IMR-90 (cell line): ENCODE measurements around the gene FARSB. TPM values are rescaled to one million over a fixed set of nuclear protein-coding genes. Genes with fewer than 3 reads are reported as not detected.

Experiments used
- ATAC-seq: fragments of 200-7000 bp; cut with Tn5 transposase; 2 replicates; pipeline ENCODE4 v1.9.1; 2020; ENCODE audit warnings: low read depth, mild to moderate bottlenecking, moderate library complexity
- BruUV-seq: library from RNA; stranded (reverse); fragments of 400-500 nt; replicated peaks from 2 replicates; lab custom pipeline; 2021; lab: Mats Ljungman, UMichigan
- CTCF ChIA-PET: fragments of 300-600 bp; formaldehyde crosslinking; extraction: SDS; loops from one replicate; lab custom pipeline; 2021; ENCODE audit warnings: antibody characterized with exemption; lab: Yijun Ruan, JAX
- POLR2A ChIA-PET: fragments of 300-600 bp; sonication (Branson Sonifier 250); formaldehyde crosslinking; loops from one replicate; lab custom pipeline; 2022; ENCODE audit warnings: antibody characterized with exemption; ENCODE audit not compliant: unreplicated experiment; lab: Charles Lee
- DNase-seq: peaks from one replicate; pipeline ENCODE4 v3.0.0; 2013
- H2AFZ ChIP-seq: replicated peaks from 2 replicates; pipeline ENCODE3; 2013; ENCODE audit warnings: low read length, mild to moderate bottlenecking; ENCODE audit not compliant: poor library complexity
- H2AK5ac ChIP-seq: 2 replicates; pipeline ENCODE4 v1.6.1; 2013; ENCODE audit warnings: low read depth, low read length, inconsistent platforms
- H2AK9ac ChIP-seq: replicated peaks from 2 replicates; pipeline ENCODE3; 2013; ENCODE audit warnings: mild to moderate bottlenecking, low read depth, low read length, moderate library complexity; ENCODE audit not compliant: poor library complexity
- H2BK120ac ChIP-seq: 2 replicates; pipeline ENCODE4 v1.6.1; 2013; ENCODE audit warnings: low read depth, low read length, inconsistent platforms
- H2BK15ac ChIP-seq: 3 replicates; pipeline ENCODE4 v1.6.1; 2013; ENCODE audit warnings: low read depth, low read length, inconsistent platforms
- H2BK20ac ChIP-seq: 2 replicates; pipeline ENCODE4 v1.6.1; 2013; ENCODE audit warnings: low read depth, mild to moderate bottlenecking, inconsistent platforms, low read length, moderate library complexity
- H2BK5ac ChIP-seq: 2 replicates; pipeline ENCODE4 v1.6.1; 2013; ENCODE audit warnings: mild to moderate bottlenecking, low read depth, low read length, inconsistent platforms; ENCODE audit not compliant: poor library complexity, severe bottlenecking
- H3K14ac ChIP-seq: replicated peaks from 2 replicates; pipeline ENCODE4 v1.6.1; 2013; ENCODE audit warnings: low read depth, low read length, inconsistent platforms
- H3K18ac ChIP-seq: 2 replicates; pipeline ENCODE4 v1.6.1; 2013; ENCODE audit warnings: low read depth, low read length, control low read depth
- H3K23ac ChIP-seq: 2 replicates; pipeline ENCODE4 v1.6.1; 2013; ENCODE audit warnings: low read depth, low read length, inconsistent platforms
- H3K27ac ChIP-seq: 2 replicates; pipeline ENCODE4 v1.5.1; 2013; ENCODE audit warnings: mild to moderate bottlenecking, control low read depth, low read length; ENCODE audit not compliant: insufficient read depth
- H3K27me3 ChIP-seq: 2 replicates; pipeline ENCODE4 v1.6.1; 2013; ENCODE audit warnings: low read length; ENCODE audit not compliant: control insufficient read depth, insufficient read depth
- H3K36me3 ChIP-seq: 2 replicates; pipeline ENCODE4 v1.6.1; 2013; ENCODE audit warnings: low read length, mixed read lengths; ENCODE audit not compliant: control insufficient read depth, insufficient read depth
- H3K4ac ChIP-seq: 2 replicates; pipeline ENCODE4 v1.6.1; 2013; ENCODE audit warnings: low read depth, low read length, inconsistent platforms
- H3K4me1 ChIP-seq: 2 replicates; pipeline ENCODE4 v1.6.1; 2013; ENCODE audit warnings: low read length, mixed read lengths; ENCODE audit not compliant: control insufficient read depth, insufficient read depth
- H3K4me2 ChIP-seq: 2 replicates; pipeline ENCODE4 v1.6.1; 2013; ENCODE audit warnings: low read depth, mild to moderate bottlenecking, control low read depth, low read length, moderate library complexity
- H3K4me3 ChIP-seq: 2 replicates; pipeline ENCODE4 v1.5.1; 2013; ENCODE audit warnings: low read depth, mild to moderate bottlenecking, control low read depth, low read length, moderate library complexity; ENCODE audit not compliant: insufficient read depth
- H3K56ac ChIP-seq: 2 replicates; pipeline ENCODE4 v1.6.1; 2013; ENCODE audit warnings: low read length, inconsistent platforms; ENCODE audit not compliant: insufficient read depth; ENCODE audit errors: extremely low read depth
- H3K79me1 ChIP-seq, 2 experiments: 2 replicates each; pipeline ENCODE4 v1.6.1; 2013; ENCODE audit warnings: low read length in 2 of 2, inconsistent platforms in 1 of 2, low read depth in 1 of 2
- H3K9ac ChIP-seq: 2 replicates; pipeline ENCODE4 v1.6.1; 2013; ENCODE audit warnings: low read depth, low read length, control low read depth
- H3K9me1 ChIP-seq: 2 replicates; pipeline ENCODE4 v1.6.1; 2013; ENCODE audit warnings: low read length, inconsistent platforms; ENCODE audit not compliant: insufficient read depth
- H3K9me3 ChIP-seq: 2 replicates; pipeline ENCODE4 v1.6.1; 2013; ENCODE audit warnings: low read length; ENCODE audit not compliant: control insufficient read depth, insufficient read depth
- H4K20me1 ChIP-seq: 2 replicates; pipeline ENCODE4 v1.6.1; 2013; ENCODE audit warnings: low read length, inconsistent platforms; ENCODE audit not compliant: insufficient read depth
- H4K5ac ChIP-seq: 2 replicates; pipeline ENCODE4 v1.6.1; 2013; ENCODE audit warnings: mild to moderate bottlenecking, low read depth, low read length, control low read depth
- H4K8ac ChIP-seq, 2 experiments: 2 replicates each; pipeline ENCODE4 v1.6.1; 2013; ENCODE audit warnings: low read depth in 2 of 2, low read length in 2 of 2, control low read depth in 1 of 2, inconsistent platforms in 1 of 2
- H4K91ac ChIP-seq: 2 replicates; pipeline ENCODE4 v1.6.1; 2013; ENCODE audit warnings: low read depth, low read length, inconsistent platforms; ENCODE audit not compliant: insufficient read depth
- BHLHE40 ChIP-seq: fragments of 150-350 bp; IDR thresholded peaks from 2 replicates; pipeline ENCODE4 v1.6.1; 2016; ENCODE audit warnings: mild to moderate bottlenecking, low read depth, low read length
- CEBPB ChIP-seq: IDR thresholded peaks from 2 replicates; pipeline ENCODE4 v1.6.1; 2012; ENCODE audit warnings: low read depth, low read length, improper control_type of control experiment
- CTCF ChIP-seq: conservative IDR thresholded peaks from 2 replicates; pipeline ENCODE4 v1.5.1; 2012; ENCODE audit warnings: mild to moderate bottlenecking, low read depth, low read length, improper control_type of control experiment
- ELK1 ChIP-seq: fragments of 150-350 bp; IDR thresholded peaks from 2 replicates; pipeline ENCODE4 v1.6.1; 2016; ENCODE audit warnings: low read depth, mild to moderate bottlenecking, low read length, moderate library complexity, borderline replicate concordance
- MXI1 ChIP-seq: IDR thresholded peaks from 2 replicates; pipeline ENCODE4 v1.6.1; 2012; ENCODE audit warnings: low read depth, mild to moderate bottlenecking, low read length, moderate library complexity, borderline replicate concordance
- NFE2L2 ChIP-seq: fragments of 150-350 bp; IDR thresholded peaks from 2 replicates; pipeline ENCODE4 v1.6.1; 2016; ENCODE audit warnings: low read depth, mild to moderate bottlenecking, low read length
- RFX5 ChIP-seq: IDR thresholded peaks from 2 replicates; pipeline ENCODE4 v1.8.0; 2012; ENCODE audit warnings: low read depth, mild to moderate bottlenecking, low read length, moderate library complexity
- SMC3 ChIP-seq: fragments of 150-350 bp; IDR thresholded peaks from 2 replicates; pipeline ENCODE4 v1.6.1; 2016; ENCODE audit warnings: low read depth, mild to moderate bottlenecking, antibody characterized with exemption, low read length, moderate library complexity
- WGBS, 2 experiments: methylation state at CpG; one replicate each; pipeline versions ENCODE4 v1.1.5 to v1.1.7; 2013; ENCODE audit warnings: missing lambda C conversion rate in 2 of 2; ENCODE audit not compliant: insufficient read length in 1 of 2; ENCODE audit errors: extremely low coverage in 2 of 2; 5-methylcytosine and 5-hydroxymethylcytosine counted together
- dilution Hi-C: fragments of 300-500 bp; cut with HindIII; formaldehyde crosslinking; loops from one replicate; pipeline ENCODE4 v1.14.3; 2018; ENCODE audit warnings: low sequenced_read_pairs; ENCODE audit not compliant: unreplicated experiment
- in situ Hi-C: fragments of 300-500 bp; cut with MboI; formaldehyde crosslinking; loops from 3 replicates; pipeline ENCODE4 v1.14.3; 2019; ENCODE audit warnings: low sequenced_read_pairs, inconsistent platforms, mixed read lengths
- intact Hi-C: fragments of 100-400 bp; cut with micrococcal nuclease; formaldehyde crosslinking; loops from 2 replicates; pipeline ENCODE4 v1.10.0; 2022
- polyA plus RNA-seq, 3 experiments: library from polyadenylated mRNA; depleted of rRNA; stranded (reverse); fragments of >200 nt; gene quantifications; 2 replicates each; pipeline ENCODE4 v1.2.3, GENCODE V29; 2012; ENCODE audit warnings: low replicate concordance in 1 of 3
- total RNA-seq: library from RNA; depleted of rRNA; stranded (reverse); fragments of >200 nt; gene quantifications from 2 replicates; pipeline ENCODE4 v1.2.3, GENCODE V29; 2012

The FARSB gene
- total and polyA plus RNA-seq, 2 of the 4 experiments (the other 2 are of a cell fraction): 21.1 to 32.5 TPM

GRCh38 chr2:222637067-222637466 is 18.8 kb downstream of the FARSB start:
- Histone ChIP-seq H3K27me3 (no peaks in the 10 kb centered on the region), H3K36me3 (peaks cover 16% of the 10 kb centered on the region), H2AFZ (no peak overlapping the region), H2BK20ac (no peak overlapping the region), H4K20me1 (no peaks in the 10 kb centered on the region), H3K79me1 (peaks cover 0 to 8% of the 10 kb centered on the region in 2 experiments; a peak in 2 of 4 replicates), H2BK5ac (no peak overlapping the region), H3K4me2 (no peak overlapping the region), H3K27ac (no peak overlapping the region), H4K5ac (no peak overlapping the region), H2AK9ac (no peak overlapping the region), H3K56ac (no peak overlapping the region), H3K4me1 (0 out of 2 replicates have a peak, but pooled peaks cover 2% of the 10 kb centered on the region), H3K9me3 (no peaks in the 10 kb centered on the region), H3K14ac (no peak overlapping the region), H3K4me3 (no peak overlapping the region), H4K91ac (no peak overlapping the region), H3K9me1 (no peaks in the 10 kb centered on the region; the same call in 1 of the 2 replicates), H3K4ac (no peak overlapping the region), H4K8ac (no peak overlapping the region), H3K9ac (no peak overlapping the region), H2BK15ac (no peak overlapping the region), H2AK5ac (no peak overlapping the region), H2BK120ac (no peak overlapping the region), H3K23ac (no peak overlapping the region), H3K18ac (no peak overlapping the region)
- WGBS, 2 experiments: no CpG with 5 or more reads among the region's 1 CpG
- POLR2A ChIA-PET: no interaction called here
- TF ChIP-seq SMC3 (no peak), ELK1 (no peak), CEBPB (no peak), NFE2L2 (no peak), MXI1 (no peak), BHLHE40 (no peak), CTCF (no peak), RFX5 (no peak)
- dilution Hi-C loops: no loop called here
- DNase-seq (no peak), ATAC-seq (no peak)
- BruUV-seq: no TSS peak
- in situ Hi-C loops: no loop called here
- intact Hi-C loops: no loop called here
- CTCF ChIA-PET: no interaction called here
